Natural killer cell (primary cell): ENCODE results near the gene RAPGEF3. TPM values are rescaled to one million over a fixed set of nuclear protein-coding genes. Genes with fewer than 3 reads are reported as not detected.

ENCODE experiments used
- ATAC-seq, 3 donors: fragments of 150-1000 bp in 2 of 3; fragments of 200-7000 bp in 1 of 3; cut with Tn5 transposase; 1 replicate in 1 of 3; 2 replicates in 2 of 3; pipeline ENCODE4 v1.10.0; 2021; ENCODE audit warnings: mild to moderate bottlenecking in 2 of 3, moderate library complexity in 2 of 3
- DNase-seq, 2 donors: peaks; one replicate each; pipeline versions ENCODE4 v3.0.0 to v3.0.0-alpha.2; 2013 to 2021; ENCODE audit warnings: mixed read lengths in 1 of 2
- H3K27ac ChIP-seq: one replicate; pipeline ENCODE4 v1.5.1; 2013; ENCODE audit warnings: mild to moderate bottlenecking, low read length
- H3K27me3 ChIP-seq: one replicate; pipeline ENCODE4 v1.6.1; 2013; ENCODE audit warnings: low read length; ENCODE audit not compliant: control insufficient read depth, insufficient read depth
- H3K36me3 ChIP-seq: one replicate; pipeline ENCODE4 v1.6.1; 2013; ENCODE audit warnings: low read length; ENCODE audit not compliant: control insufficient read depth, insufficient read depth
- H3K4me1 ChIP-seq: one replicate; pipeline ENCODE4 v1.6.1; 2013; ENCODE audit warnings: low read length; ENCODE audit not compliant: control insufficient read depth, insufficient read depth
- H3K4me3 ChIP-seq: one replicate; pipeline ENCODE4 v1.5.1; 2013; ENCODE audit warnings: low read length
- H3K9me3 ChIP-seq: one replicate; pipeline ENCODE4 v1.6.1; 2013; ENCODE audit warnings: low read length; ENCODE audit not compliant: control insufficient read depth, insufficient read depth
- H3K27ac Mint-ChIP-seq, 2 donors: one replicate each; pipeline ENCODE4 v1.8.0; 2022; ENCODE audit warnings: mild to moderate bottlenecking in 2 of 2, mixed read lengths in 2 of 2, moderate library complexity in 1 of 2
- H3K27me3 Mint-ChIP-seq, 2 donors: one replicate each; pipeline ENCODE4 v1.8.0; 2022; ENCODE audit warnings: low read depth in 2 of 2, mixed read lengths in 2 of 2
- H3K36me3 Mint-ChIP-seq: one replicate; pipeline ENCODE4 v1.8.0; 2022; ENCODE audit warnings: mixed read lengths
- H3K4me1 Mint-ChIP-seq, 2 donors: one replicate each; pipeline ENCODE4 v1.8.0; 2022; ENCODE audit warnings: mixed read lengths in 2 of 2
- H3K4me3 Mint-ChIP-seq: one replicate; pipeline ENCODE4 v1.8.0; 2022; ENCODE audit warnings: mild to moderate bottlenecking, moderate library complexity, mixed read lengths
- H3K9me3 Mint-ChIP-seq, 2 donors: one replicate each; pipeline ENCODE4 v1.8.0; 2022; ENCODE audit warnings: mixed read lengths in 2 of 2
- CTCF ChIP-seq: fragments of 200-600 bp; IDR thresholded peaks from one replicate; pipeline ENCODE4 v1.8.0; 2022; ENCODE audit warnings: antibody characterized with exemption
- WGBS: methylation state at CpG from one replicate; pipeline ENCODE4 v1.1.7; 2013; ENCODE audit warnings: missing lambda C conversion rate; ENCODE audit not compliant: insufficient coverage; 5-methylcytosine and 5-hydroxymethylcytosine counted together
- intact Hi-C: fragments of 100-400 bp; cut with micrococcal nuclease; formaldehyde crosslinking; loops from one replicate; pipeline ENCODE4 v1.14.2; 2022
- total RNA-seq, 4 donors: library from RNA; stranded (reverse); fragments of 120-200 nt in 1 of 4; gene quantifications; one replicate each; pipeline versions ENCODE4 v1.2.3 to v1.2.4, GENCODE V29; 2013 to 2022

Gene RAPGEF3
- total RNA-seq, 3 donors from 2014 or later (not counting 1 experiment from before 2014, with no cell fraction given), result 0.23 to 0.73 (median 0.49) TPM

- Mint-ChIP-seq H3K36me3 (no peaks in the 10 kb centered on the region), H3K9me3 (no peaks in the 10 kb centered on the region), H3K27ac (peak overlapping the region; percentile 72 to 87), H3K27me3 (no peaks in the 10 kb centered on the region), H3K4me3 (peak overlapping the region; percentile 56), H3K4me1 (peaks cover 28 to 40% of the 10 kb centered on the region in 2 donors)
- no peak overlapping the region for H3K27ac ChIP-seq
- H3K4me1 ChIP-seq, result peaks cover 43% of the 10 kb centered on the region
- H3K9me3 ChIP-seq, result no peaks in the 10 kb centered on the region
- H3K27me3 ChIP-seq, result no peaks in the 10 kb centered on the region
- WGBS, result 88% methylated on average over 10 of the region's 10 CpGs
- no peak overlapping the region for H3K4me3 ChIP-seq
- DNase-seq, result peak in 1 of 2 donors; percentile 69
- peak; percentile 33 to 73 (median 71) for ATAC-seq
- intact Hi-C loops, result loop anchor here (1.0 kb wide), 1 partner anchor 40 kb away; no protein-coding TSS in a partner anchor
- H3K36me3 ChIP-seq, result peaks cover 63% of the 10 kb centered on the region
- TF ChIP-seq CTCF, result peak; percentile 20
Measured at GRCh38 chr12:47797441-47797840, 38.8 kb upstream of the RAPGEF3 start.

GRCh38 chr12:47795814-47796411 lies 37.2 kb upstream of the RAPGEF3 start:
- no peak for ATAC-seq
- no peak for DNase-seq
- Mint-ChIP-seq H3K9me3 (no peaks in the 10 kb centered on the region), H3K36me3 (no peaks in the 10 kb centered on the region), H3K27me3 (no peaks in the 10 kb centered on the region), H3K27ac (no peak overlapping the region), H3K4me1 (peaks cover 12 to 24% of the 10 kb centered on the region in 2 donors), H3K4me3 (no peak overlapping the region)
- WGBS, result 96% methylated on average over 22 of the region's 22 CpGs
- no peak for TF ChIP-seq CTCF
- Histone ChIP-seq H3K4me1 (peaks cover 30% of the 10 kb centered on the region), H3K9me3 (no peaks in the 10 kb centered on the region), H3K27ac (no peak overlapping the region), H3K36me3 (peaks cover 71% of the 10 kb centered on the region), H3K27me3 (no peaks in the 10 kb centered on the region), H3K4me3 (no peak overlapping the region)
- intact Hi-C loops, result no loop called here

GRCh38 chr12:47795121-47795813 lies 36.6 kb upstream of the RAPGEF3 start:
- no peak overlapping the region for H3K27ac Mint-ChIP-seq
- H3K9me3 Mint-ChIP-seq, result no peaks in the 10 kb centered on the region
- intact Hi-C loops, result no loop called here
- peaks cover 7 to 22% of the 10 kb centered on the region in 2 donors for H3K4me1 Mint-ChIP-seq
- peaks cover 24% of the 10 kb centered on the region for H3K4me1 ChIP-seq
- H3K36me3 ChIP-seq, result peaks cover 74% of the 10 kb centered on the region
- DNase-seq (no peak), ATAC-seq (no peak)
- H3K27me3 Mint-ChIP-seq, result no peaks in the 10 kb centered on the region
- H3K9me3 ChIP-seq, result no peaks in the 10 kb centered on the region
- WGBS, result 97% methylated on average over 21 of the region's 21 CpGs
- no peak overlapping the region for H3K4me3 Mint-ChIP-seq
- no peaks in the 10 kb centered on the region for H3K36me3 Mint-ChIP-seq
- no peak for TF ChIP-seq CTCF
- no peak overlapping the region for H3K27ac ChIP-seq
- no peaks in the 10 kb centered on the region for H3K27me3 ChIP-seq
- no peak overlapping the region for H3K4me3 ChIP-seq
